Astrocyte (in vitro differentiated cells and primary cell): ENCODE data around the gene CTBP1. TPM values are rescaled to one million over a fixed set of nuclear protein-coding genes. Genes with fewer than 3 reads are reported as not detected.

ENCODE experiments used
- DNase-seq: peaks from one replicate; pipeline ENCODE4 v3.0.0-alpha.2; 2010; ENCODE audit warnings: low read depth
- FAIRE-seq: peaks from 2 replicates; lab custom pipeline; 2011; peaks lifted over from hg19 to GRCh38; lab: Jason Lieb, UNC
- H2AFZ ChIP-seq: 2 replicates; pipeline ENCODE4 v1.6.0; 2012; ENCODE audit warnings: low read depth, low read length, inconsistent platforms
- H3K27ac ChIP-seq: 2 replicates; pipeline ENCODE4 v1.5.1; 2011; ENCODE audit warnings: low read depth, low read length, inconsistent platforms
- H3K27me3 ChIP-seq: 2 replicates; pipeline ENCODE4 v1.6.0; 2011; ENCODE audit warnings: low read length, inconsistent platforms; ENCODE audit not compliant: insufficient read depth
- H3K36me3 ChIP-seq: 2 replicates; pipeline ENCODE4 v1.5.1; 2011; ENCODE audit warnings: low read length, inconsistent platforms; ENCODE audit not compliant: insufficient read depth
- H3K4me1 ChIP-seq: 2 replicates; pipeline ENCODE4 v1.5.1; 2011; ENCODE audit warnings: low read length, inconsistent platforms; ENCODE audit not compliant: insufficient read depth
- H3K4me2 ChIP-seq: 2 replicates; pipeline ENCODE4 v1.6.0; 2012; ENCODE audit warnings: low read length, inconsistent platforms
- H3K4me3 ChIP-seq: 2 replicates; pipeline ENCODE4 v1.5.1; 2011; ENCODE audit warnings: low read depth, mild to moderate bottlenecking, low read length, inconsistent platforms; ENCODE audit not compliant: insufficient read depth
- H3K79me2 ChIP-seq: 2 replicates; pipeline ENCODE4 v1.6.0; 2012; ENCODE audit warnings: mild to moderate bottlenecking, low read length, inconsistent platforms; ENCODE audit not compliant: insufficient read depth
- H3K9ac ChIP-seq: 2 replicates; pipeline ENCODE4 v1.6.0; 2012; ENCODE audit warnings: mild to moderate bottlenecking, low read length, inconsistent platforms
- H3K9me3 ChIP-seq: 2 replicates; pipeline ENCODE4 v1.5.1; 2012; ENCODE audit warnings: low read depth, mild to moderate bottlenecking, low read length, inconsistent platforms; ENCODE audit not compliant: insufficient read depth
- H4K20me1 ChIP-seq: 2 replicates; pipeline ENCODE4 v1.6.0; 2012; ENCODE audit warnings: low read length, inconsistent platforms; ENCODE audit not compliant: insufficient read depth
- H3K27ac Mint-ChIP-seq: one replicate; pipeline ENCODE4 v1.8.0; 2021; ENCODE audit warnings: mild to moderate bottlenecking, mixed read lengths; ENCODE audit not compliant: unreplicated experiment
- H3K27me3 Mint-ChIP-seq: one replicate; pipeline ENCODE4 v1.8.0; 2021; ENCODE audit warnings: low read depth, mixed read lengths; ENCODE audit not compliant: unreplicated experiment
- H3K36me3 Mint-ChIP-seq: one replicate; pipeline ENCODE4 v1.8.0; 2021; ENCODE audit warnings: low read depth, mixed read lengths; ENCODE audit not compliant: unreplicated experiment
- H3K4me1 Mint-ChIP-seq: one replicate; pipeline ENCODE4 v1.8.0; 2021; ENCODE audit warnings: low read depth, mixed read lengths; ENCODE audit not compliant: unreplicated experiment
- H3K4me3 Mint-ChIP-seq: one replicate; pipeline ENCODE4 v1.8.0; 2021; ENCODE audit warnings: mild to moderate bottlenecking, moderate library complexity, mixed read lengths; ENCODE audit not compliant: unreplicated experiment
- H3K9me3 Mint-ChIP-seq: one replicate; pipeline ENCODE4 v1.8.0; 2021; ENCODE audit warnings: mild to moderate bottlenecking, mixed read lengths; ENCODE audit not compliant: unreplicated experiment
- EZH2 ChIP-seq: IDR thresholded peaks from 2 replicates; pipeline ENCODE4 v1.6.1; 2012; ENCODE audit warnings: mild to moderate bottlenecking, low read length, inconsistent platforms; ENCODE audit not compliant: insufficient read depth
- total RNA-seq: library from RNA; stranded (reverse); gene quantifications from 2 replicates; pipeline ENCODE4 v1.2.1, GENCODE V29; 2021
- TF ChIP-seq, protein P1 (sequence below): IDR thresholded peaks from 2 replicates; pipeline ENCODE4 v1.5.1; 2011; ENCODE audit warnings: low read depth, mild to moderate bottlenecking, inconsistent platforms, low read length, moderate library complexity; ENCODE audit not compliant: insufficient read depth

The CTBP1 gene
- total RNA-seq, 1 donor from 2014 or later = 136 TPM

GRCh38 chr4:1291996-1292702, 43.2 kb upstream of the CTBP1 start:
- no peaks in the 10 kb centered on the region for H3K27me3 ChIP-seq
- TF ChIP-seq EZH2 = no peak
- TF ChIP-seq, protein P1, sequence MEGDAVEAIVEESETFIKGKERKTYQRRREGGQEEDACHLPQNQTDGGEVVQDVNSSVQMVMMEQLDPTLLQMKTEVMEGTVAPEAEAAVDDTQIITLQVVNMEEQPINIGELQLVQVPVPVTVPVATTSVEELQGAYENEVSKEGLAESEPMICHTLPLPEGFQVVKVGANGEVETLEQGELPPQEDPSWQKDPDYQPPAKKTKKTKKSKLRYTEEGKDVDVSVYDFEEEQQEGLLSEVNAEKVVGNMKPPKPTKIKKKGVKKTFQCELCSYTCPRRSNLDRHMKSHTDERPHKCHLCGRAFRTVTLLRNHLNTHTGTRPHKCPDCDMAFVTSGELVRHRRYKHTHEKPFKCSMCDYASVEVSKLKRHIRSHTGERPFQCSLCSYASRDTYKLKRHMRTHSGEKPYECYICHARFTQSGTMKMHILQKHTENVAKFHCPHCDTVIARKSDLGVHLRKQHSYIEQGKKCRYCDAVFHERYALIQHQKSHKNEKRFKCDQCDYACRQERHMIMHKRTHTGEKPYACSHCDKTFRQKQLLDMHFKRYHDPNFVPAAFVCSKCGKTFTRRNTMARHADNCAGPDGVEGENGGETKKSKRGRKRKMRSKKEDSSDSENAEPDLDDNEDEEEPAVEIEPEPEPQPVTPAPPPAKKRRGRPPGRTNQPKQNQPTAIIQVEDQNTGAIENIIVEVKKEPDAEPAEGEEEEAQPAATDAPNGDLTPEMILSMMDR = no peak
- no peak overlapping the region for H3K27ac Mint-ChIP-seq
- no peak for FAIRE-seq
- peaks cover 27% of the 10 kb centered on the region for H3K4me1 ChIP-seq
- H3K36me3 ChIP-seq = no peaks in the 10 kb centered on the region
- no peak overlapping the region for H2AFZ ChIP-seq
- H3K36me3 Mint-ChIP-seq = peaks cover 3% of the 10 kb centered on the region
- peak overlapping the region; percentile 30 for H3K4me2 ChIP-seq
- H3K4me3 ChIP-seq = no peak overlapping the region
- no peaks in the 10 kb centered on the region for H3K27me3 Mint-ChIP-seq
- peak overlapping the region; percentile 97 for H3K4me3 Mint-ChIP-seq
- H3K9me3 ChIP-seq = no peaks in the 10 kb centered on the region
- peaks cover 58% of the 10 kb centered on the region for H4K20me1 ChIP-seq
- H3K27ac ChIP-seq = no peak overlapping the region
- peaks cover 41% of the 10 kb centered on the region for H3K4me1 Mint-ChIP-seq
- no peak for DNase-seq
- H3K9me3 Mint-ChIP-seq = no peaks in the 10 kb centered on the region
- H3K79me2 ChIP-seq = peaks cover 68% of the 10 kb centered on the region
- peak overlapping the region; percentile 30 for H3K9ac ChIP-seq

GRCh38 chr4:1291091-1291490, 42.2 kb upstream of the CTBP1 start:
- Histone ChIP-seq H3K27me3 (no peaks in the 10 kb centered on the region), H3K4me1 (peaks cover 27% of the 10 kb centered on the region)
- FAIRE-seq = peak; percentile 49

More at GRCh38 chr4:1291091-1291490, 42.2 kb upstream of the CTBP1 start:
- no peak for TF ChIP-seq EZH2
- TF ChIP-seq, protein P1 = no peak
- Histone ChIP-seq H3K4me3 (peak overlapping the region; percentile 93), H3K4me2 (peak overlapping the region; percentile 99), H3K79me2 (peaks cover 58% of the 10 kb centered on the region), H3K27ac (peak overlapping the region; percentile 90), H4K20me1 (peaks cover 48% of the 10 kb centered on the region), H3K36me3 (no peaks in the 10 kb centered on the region), H2AFZ (no peak overlapping the region), H3K9me3 (no peaks in the 10 kb centered on the region), H3K9ac (peak overlapping the region; percentile 97)
- H3K4me1 Mint-ChIP-seq = peaks cover 35% of the 10 kb centered on the region
- H3K27ac Mint-ChIP-seq = peak overlapping the region; percentile 34
- peaks cover 4% of the 10 kb centered on the region for H3K9me3 Mint-ChIP-seq
- peak overlapping the region; percentile 97 for H3K4me3 Mint-ChIP-seq
- DNase-seq = no peak
- peaks cover 3% of the 10 kb centered on the region for H3K36me3 Mint-ChIP-seq
- no peaks in the 10 kb centered on the region for H3K27me3 Mint-ChIP-seq
